Karpas-422 (cell line): ENCODE results near the gene AHNAK. TPM values are rescaled to one million over a fixed set of nuclear protein-coding genes. Genes with fewer than 3 reads are reported as not detected.
"Not testable (repeated sequence)": the region's sequence is repeated elsewhere in the genome, so short reads cannot be mapped to it uniquely, and the experiment has no call there.

Experiments
- DNase-seq: peaks from one replicate; pipeline ENCODE4 v3.0.0-alpha.2; 2015
- H2AFZ ChIP-seq: fragments of 200-600 bp; sonication (generic); 2 replicates; pipeline ENCODE4 v1.6.1; 2014; ENCODE audit warnings: antibody characterized with exemption, low read length, mixed read lengths
- H3K27ac ChIP-seq: fragments of 200-600 bp; sonication (generic); 2 replicates; pipeline ENCODE4 v1.5.1; 2014; ENCODE audit warnings: mild to moderate bottlenecking, low read length, moderate library complexity
- H3K27me3 ChIP-seq: fragments of 200-600 bp; sonication (generic); 2 replicates; pipeline ENCODE4 v1.6.1; 2014; ENCODE audit warnings: low read length, mixed read lengths
- H3K36me3 ChIP-seq: fragments of 200-600 bp; sonication (generic); 2 replicates; pipeline ENCODE4 v1.6.1; 2014; ENCODE audit warnings: low read length, mixed read lengths; ENCODE audit not compliant: insufficient read depth
- H3K4me1 ChIP-seq: fragments of 200-600 bp; sonication (generic); 2 replicates; pipeline ENCODE4 v1.6.1; 2014; ENCODE audit warnings: mild to moderate bottlenecking, low read length, mixed read lengths
- H3K4me2 ChIP-seq: fragments of 200-600 bp; sonication (generic); 2 replicates; pipeline ENCODE4 v1.6.1; 2014; ENCODE audit warnings: low read length, low read depth, mild to moderate bottlenecking; ENCODE audit not compliant: poor library complexity, severe bottlenecking
- H3K4me3 ChIP-seq: fragments of 200-600 bp; sonication (generic); 2 replicates; pipeline ENCODE4 v1.5.1; 2014; ENCODE audit warnings: mild to moderate bottlenecking, antibody characterized with exemption, low read length, mixed read lengths
- H3K79me2 ChIP-seq: fragments of 200-600 bp; sonication (generic); 2 replicates; pipeline ENCODE4 v1.6.1; 2014; ENCODE audit warnings: mild to moderate bottlenecking, low read length, mixed read lengths
- H3K9ac ChIP-seq: fragments of 200-600 bp; sonication (generic); 2 replicates; pipeline ENCODE4 v1.6.0; 2014; ENCODE audit warnings: low read length
- H3K9me2 ChIP-seq: fragments of 200-600 bp; sonication (generic), shearing (Covaris generic); replicated peaks from 2 replicates; pipeline ENCODE4 v1.6.0; 2014; ENCODE audit warnings: mild to moderate bottlenecking, low read length, moderate library complexity; ENCODE audit not compliant: insufficient read depth
- H3K9me3 ChIP-seq: fragments of 300-700, 200-600 bp; sonication (generic); 2 replicates; pipeline ENCODE4 v1.6.1; 2014; ENCODE audit warnings: low read length, mixed read lengths
- H4K20me1 ChIP-seq: fragments of 200-600 bp; sonication (generic); 2 replicates; pipeline ENCODE4 v1.6.1; 2014; ENCODE audit warnings: mild to moderate bottlenecking, antibody characterized with exemption, low read length, low read depth; ENCODE audit not compliant: insufficient read depth
- total RNA-seq: library from RNA; depleted of rRNA; stranded (reverse); fragments of >200 nt; shearing (Covaris generic); gene quantifications from 2 replicates; pipeline ENCODE4 v1.2.3, GENCODE V29; 2014; ENCODE audit warnings: low replicate concordance

Gene AHNAK
- total RNA-seq, 1 experiment from 2014 or later: 0.34 TPM

- Histone ChIP-seq H3K27me3 (no peaks in the 10 kb centered on the region), H3K36me3 (no peaks in the 10 kb centered on the region)
Measured at GRCh38 chr11:62451241-62451621, 95.4 kb downstream of the AHNAK start.

GRCh38 chr11:62450543-62451240 is 95.9 kb downstream of the AHNAK start:
- no peak overlapping the region for H3K9ac ChIP-seq
- no peak overlapping the region for H3K4me3 ChIP-seq
- no peaks in the 10 kb centered on the region for H3K27me3 ChIP-seq
- H4K20me1 ChIP-seq: no peaks in the 10 kb centered on the region
- no peak overlapping the region for H3K4me2 ChIP-seq
- H3K9me2 ChIP-seq: no peaks in the 10 kb centered on the region
- no peak for DNase-seq
- no peaks in the 10 kb centered on the region for H3K4me1 ChIP-seq
- no peaks in the 10 kb centered on the region for H3K36me3 ChIP-seq
- no peak overlapping the region for H3K27ac ChIP-seq
- H3K79me2 ChIP-seq: no peaks in the 10 kb centered on the region
- no peak overlapping the region for H2AFZ ChIP-seq
- no peaks in the 10 kb centered on the region for H3K9me3 ChIP-seq

More at GRCh38 chr11:62451241-62451621, 95.4 kb downstream of the AHNAK start:
- Histone ChIP-seq H4K20me1 (no peaks in the 10 kb centered on the region), H3K4me2 (no peak overlapping the region), H2AFZ (no peak overlapping the region), H3K9ac (no peak overlapping the region), H3K9me2 (no peaks in the 10 kb centered on the region), H3K79me2 (no peaks in the 10 kb centered on the region), H3K4me3 (no peak overlapping the region), H3K9me3 (no peaks in the 10 kb centered on the region), H3K4me1 (no peaks in the 10 kb centered on the region), H3K27ac (no peak overlapping the region)
- no peak for DNase-seq

- not testable (repeated sequence) for H3K9me2 ChIP-seq, H3K4me1 ChIP-seq, H3K9me3 ChIP-seq, DNase-seq, H3K4me3 ChIP-seq, H4K20me1 ChIP-seq, H3K27me3 ChIP-seq, H3K27ac ChIP-seq, H3K4me2 ChIP-seq, H3K9ac ChIP-seq, H3K36me3 ChIP-seq, H3K79me2 ChIP-seq, H2AFZ ChIP-seq
Measured at GRCh38 chr11:62449912-62450311, 96.7 kb downstream of the AHNAK start.

- no peak overlapping the region for H3K9ac ChIP-seq
- H3K27me3 ChIP-seq: no peaks in the 10 kb centered on the region
- H3K4me2 ChIP-seq: no peak overlapping the region
- no peaks in the 10 kb centered on the region for H3K36me3 ChIP-seq
- H3K4me1 ChIP-seq: peaks cover 3% of the 10 kb centered on the region
- no peak overlapping the region for H3K4me3 ChIP-seq
- DNase-seq: no peak
- H3K79me2 ChIP-seq: no peaks in the 10 kb centered on the region
- H3K9me2 ChIP-seq: no peaks in the 10 kb centered on the region
- no peaks in the 10 kb centered on the region for H3K9me3 ChIP-seq
- no peaks in the 10 kb centered on the region for H4K20me1 ChIP-seq
- H2AFZ ChIP-seq: no peak overlapping the region
- no peak overlapping the region for H3K27ac ChIP-seq
Measured at GRCh38 chr11:62449451-62449851, 97.2 kb downstream of the AHNAK start.

- Histone ChIP-seq H3K27ac (no peak overlapping the region), H3K27me3 (0 out of 2 replicates have a peak, but pooled peaks cover 3% of the 10 kb centered on the region)
Measured at GRCh38 chr11:62446091-62446490, 100.5 kb downstream of the AHNAK start.

GRCh38 chr11:62445314-62445740 is 101.3 kb downstream of the AHNAK start:
- Histone ChIP-seq H4K20me1 (no peaks in the 10 kb centered on the region), H3K79me2 (no peaks in the 10 kb centered on the region), H3K9ac (no peak overlapping the region), H3K4me2 (no peak overlapping the region), H3K9me2 (no peaks in the 10 kb centered on the region), H3K27me3 (0 out of 2 replicates have a peak, but pooled peaks cover 3% of the 10 kb centered on the region), H2AFZ (no peak overlapping the region), H3K4me3 (no peak overlapping the region), H3K9me3 (no peaks in the 10 kb centered on the region), H3K27ac (no peak overlapping the region), H3K4me1 (peaks cover 11% of the 10 kb centered on the region), H3K36me3 (no peaks in the 10 kb centered on the region)
- DNase-seq: no peak

More at GRCh38 chr11:62446091-62446490, 100.5 kb downstream of the AHNAK start:
- H3K4me1 ChIP-seq: peaks cover 11% of the 10 kb centered on the region
- H3K9me2 ChIP-seq: no peaks in the 10 kb centered on the region
- no peak for DNase-seq
- no peaks in the 10 kb centered on the region for H3K9me3 ChIP-seq
- no peak overlapping the region for H3K9ac ChIP-seq
- H3K4me3 ChIP-seq: no peak overlapping the region
- H3K79me2 ChIP-seq: no peaks in the 10 kb centered on the region
- no peak overlapping the region for H3K4me2 ChIP-seq
- H3K36me3 ChIP-seq: no peaks in the 10 kb centered on the region
- no peak overlapping the region for H2AFZ ChIP-seq
- H4K20me1 ChIP-seq: no peaks in the 10 kb centered on the region

- Histone ChIP-seq H3K9me3 (no peaks in the 10 kb centered on the region), H3K27me3 (0 out of 2 replicates have a peak, but pooled peaks cover 3% of the 10 kb centered on the region), H3K27ac (no peak overlapping the region), H3K4me3 (no peak overlapping the region), H3K4me1 (peaks cover 11% of the 10 kb centered on the region), H3K9ac (no peak overlapping the region), H3K36me3 (no peaks in the 10 kb centered on the region), H3K79me2 (no peaks in the 10 kb centered on the region), H4K20me1 (no peaks in the 10 kb centered on the region), H3K9me2 (no peaks in the 10 kb centered on the region), H3K4me2 (no peak overlapping the region), H2AFZ (no peak overlapping the region)
- DNase-seq: no peak
Measured at GRCh38 chr11:62444835-62445234, 101.8 kb downstream of the AHNAK start.

GRCh38 chr11:62444236-62444833 is 102.3 kb downstream of the AHNAK start:
- Histone ChIP-seq H3K4me2 (peak overlapping the region; percentile 8), H2AFZ (no peak overlapping the region)
- no peak for DNase-seq

More at GRCh38 chr11:62444236-62444833, 102.3 kb downstream of the AHNAK start:
- no peak overlapping the region for H3K4me3 ChIP-seq
- no peaks in the 10 kb centered on the region for H3K79me2 ChIP-seq
- no peak overlapping the region for H3K27ac ChIP-seq
- no peaks in the 10 kb centered on the region for H3K36me3 ChIP-seq
- H3K4me1 ChIP-seq: peaks cover 11% of the 10 kb centered on the region
- no peaks in the 10 kb centered on the region for H3K9me2 ChIP-seq
- H3K27me3 ChIP-seq: 0 out of 2 replicates have a peak, but pooled peaks cover 3% of the 10 kb centered on the region
- no peaks in the 10 kb centered on the region for H3K9me3 ChIP-seq
- H4K20me1 ChIP-seq: no peaks in the 10 kb centered on the region
- H3K9ac ChIP-seq: no peak overlapping the region
